ENCODE results near the gene FBXO9. TPM values are rescaled to one million over a fixed set of nuclear protein-coding genes. Genes with fewer than 3 reads are reported as not detected.

FBXO9 gene
- total and polyA plus RNA-seq, 4 donors = 36.8 to 79.1 (median 51.2) TPM

GRCh38 chr6:53089948-53090347 is 24.7 kb downstream of the FBXO9 start:
- no peak for DNase-seq (ENCODE audit: low spot score)
- Histone ChIP-seq H3K9ac (ENCODE audit: low read depth in 1 of 2, low read length in 2 of 2) (no peak overlapping the region), H3K4me1 (ENCODE audit: control insufficient read depth in 4 of 4, insufficient read depth in 4 of 4, low read length in 3 of 4) (peaks cover 3 to 10% (median 7%) of the 10 kb centered on the region in 4 donors), H3K4me3 (ENCODE audit: low read depth in 1 of 3, low read length in 3 of 3) (no peak overlapping the region), H3K27me3 (ENCODE audit: control insufficient read depth in 4 of 4, insufficient read depth in 4 of 4, low read length in 3 of 4) (no peaks in the 10 kb centered on the region), H3K9me3 (ENCODE audit: control insufficient read depth in 4 of 4, low read length in 3 of 4) (no peaks in the 10 kb centered on the region), H3K27ac (ENCODE audit: low read depth in 1 of 2, low read length in 2 of 2) (no peak overlapping the region), H3K36me3 (ENCODE audit: control insufficient read depth in 4 of 4, insufficient read depth in 3 of 4, low read depth in 1 of 4, low read length in 3 of 4) (peaks cover 17 to 62% (median 60%) of the 10 kb centered on the region in 4 donors)
- TF ChIP-seq HNF4G (IDR thresholded peaks at IDR 0.05) (no peak), REST (IDR thresholded peaks at IDR 0.05) (no peak), RAD21 (IDR thresholded peaks at IDR 0.05) (no peak), FOXA1 (IDR thresholded peaks at IDR 0.05) (no peak), TAF1 (conservative IDR thresholded peaks at IDR 0.05) (no peak), EGR1 (IDR thresholded peaks at IDR 0.05; ENCODE audit: low read depth in 2 of 2) (no peak), SP1 (IDR thresholded peaks at IDR 0.05) (peak; percentile 15), NR2F2 (IDR thresholded peaks at IDR 0.05) (no peak), GABPA (IDR thresholded peaks at IDR 0.05 in 1 of 2, conservative IDR thresholded peaks at IDR 0.05 in 1 of 2) (no peak), RXRA (IDR thresholded peaks at IDR 0.05) (peak; percentile 54 to 58), FOXA2 (IDR thresholded peaks at IDR 0.05) (no peak), YY1 (IDR thresholded peaks at IDR 0.05) (no peak), HNF4A (conservative IDR thresholded peaks at IDR 0.05) (peak in 1 of 2 donors; percentile 9), JUND (IDR thresholded peaks at IDR 0.05) (no peak), ZBTB33 (IDR thresholded peaks at IDR 0.05) (no peak)
- TF ChIP-seq, protein P1, sequence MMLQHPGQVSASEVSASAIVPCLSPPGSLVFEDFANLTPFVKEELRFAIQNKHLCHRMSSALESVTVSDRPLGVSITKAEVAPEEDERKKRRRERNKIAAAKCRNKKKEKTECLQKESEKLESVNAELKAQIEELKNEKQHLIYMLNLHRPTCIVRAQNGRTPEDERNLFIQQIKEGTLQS (IDR thresholded peaks at IDR 0.05) = no peak
- TF ChIP-seq, protein P2, sequence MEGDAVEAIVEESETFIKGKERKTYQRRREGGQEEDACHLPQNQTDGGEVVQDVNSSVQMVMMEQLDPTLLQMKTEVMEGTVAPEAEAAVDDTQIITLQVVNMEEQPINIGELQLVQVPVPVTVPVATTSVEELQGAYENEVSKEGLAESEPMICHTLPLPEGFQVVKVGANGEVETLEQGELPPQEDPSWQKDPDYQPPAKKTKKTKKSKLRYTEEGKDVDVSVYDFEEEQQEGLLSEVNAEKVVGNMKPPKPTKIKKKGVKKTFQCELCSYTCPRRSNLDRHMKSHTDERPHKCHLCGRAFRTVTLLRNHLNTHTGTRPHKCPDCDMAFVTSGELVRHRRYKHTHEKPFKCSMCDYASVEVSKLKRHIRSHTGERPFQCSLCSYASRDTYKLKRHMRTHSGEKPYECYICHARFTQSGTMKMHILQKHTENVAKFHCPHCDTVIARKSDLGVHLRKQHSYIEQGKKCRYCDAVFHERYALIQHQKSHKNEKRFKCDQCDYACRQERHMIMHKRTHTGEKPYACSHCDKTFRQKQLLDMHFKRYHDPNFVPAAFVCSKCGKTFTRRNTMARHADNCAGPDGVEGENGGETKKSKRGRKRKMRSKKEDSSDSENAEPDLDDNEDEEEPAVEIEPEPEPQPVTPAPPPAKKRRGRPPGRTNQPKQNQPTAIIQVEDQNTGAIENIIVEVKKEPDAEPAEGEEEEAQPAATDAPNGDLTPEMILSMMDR (IDR thresholded peaks at IDR 0.05; ENCODE audit: low read depth, low read length, missing input control) = no peak

GRCh38 chr6:53090576-53090975 is 25.4 kb downstream of the FBXO9 start:
- no peak overlapping the region for H3K27ac ChIP-seq (ENCODE audit: low read depth in 1 of 2, low read length in 2 of 2)
- H3K36me3 ChIP-seq (ENCODE audit: control insufficient read depth in 4 of 4, insufficient read depth in 3 of 4, low read depth in 1 of 4, low read length in 3 of 4) = peaks cover 17 to 63% (median 62%) of the 10 kb centered on the region in 4 donors
- H3K27me3 ChIP-seq (ENCODE audit: control insufficient read depth in 4 of 4, insufficient read depth in 4 of 4, low read length in 3 of 4) = no peaks in the 10 kb centered on the region
- WGBS = 95% methylated on average over 2 of the region's 2 CpGs
- DNase-seq (ENCODE audit: low spot score) = no peak
- peaks cover 3 to 10% (median 7%) of the 10 kb centered on the region in 4 donors for H3K4me1 ChIP-seq (ENCODE audit: control insufficient read depth in 4 of 4, insufficient read depth in 4 of 4, low read length in 3 of 4)
- no peak overlapping the region for H3K9ac ChIP-seq (ENCODE audit: low read depth in 1 of 2, low read length in 2 of 2)
- H3K9me3 ChIP-seq (ENCODE audit: control insufficient read depth in 4 of 4, low read length in 3 of 4) = no peaks in the 10 kb centered on the region
- H3K4me3 ChIP-seq (ENCODE audit: low read depth in 1 of 3, low read length in 3 of 3) = no peak overlapping the region
- no peak for TF ChIP-seq HNF4A (conservative IDR thresholded peaks at IDR 0.05)
- TF ChIP-seq JUND (IDR thresholded peaks at IDR 0.05) = no peak
- no peak for TF ChIP-seq FOXA1 (IDR thresholded peaks at IDR 0.05)
- TF ChIP-seq EGR1 (IDR thresholded peaks at IDR 0.05; ENCODE audit: low read depth in 2 of 2) = no peak
- TF ChIP-seq TAF1 (conservative IDR thresholded peaks at IDR 0.05) = no peak
- no peak for TF ChIP-seq GABPA (IDR thresholded peaks at IDR 0.05 in 1 of 2, conservative IDR thresholded peaks at IDR 0.05 in 1 of 2)
- no peak for TF ChIP-seq YY1 (IDR thresholded peaks at IDR 0.05)
- no peak for TF ChIP-seq SP1 (IDR thresholded peaks at IDR 0.05)
- TF ChIP-seq, protein P1 (IDR thresholded peaks at IDR 0.05) = no peak
- TF ChIP-seq REST (IDR thresholded peaks at IDR 0.05) = no peak
- TF ChIP-seq RAD21 (IDR thresholded peaks at IDR 0.05) = no peak
- TF ChIP-seq, protein P2 (IDR thresholded peaks at IDR 0.05; ENCODE audit: low read depth, low read length, missing input control) = no peak
